ENCODE results near the gene ADCY5.

DNA sequence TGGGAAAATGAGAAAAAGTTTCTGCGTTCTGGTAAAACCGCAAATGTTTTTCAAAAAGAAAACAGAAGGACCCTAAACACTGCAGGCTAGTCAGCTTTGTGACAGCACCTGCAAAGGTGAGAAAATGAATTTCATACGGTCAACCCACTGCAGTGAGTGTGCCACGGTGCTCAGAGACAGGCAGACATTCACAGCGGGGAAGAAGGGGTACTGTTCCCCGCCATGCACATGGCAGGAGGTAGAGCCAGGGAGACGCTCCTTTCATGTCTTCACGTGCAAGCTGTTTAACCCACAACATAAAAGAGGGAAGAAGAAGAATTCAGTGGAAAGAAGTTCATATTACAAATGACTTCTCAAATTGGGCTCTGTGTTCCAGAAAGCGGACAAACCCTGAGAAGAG lies 137.7 kb downstream of the ADCY5 start:
- TF ChIP-seq CTCF (IDR thresholded peaks at IDR 0.05 in 2 of 3, conservative IDR thresholded peaks at IDR 0.05 in 1 of 3; ENCODE audit: borderline replicate concordance in 1 of 3, insufficient read depth in 1 of 3, low read depth in 2 of 3, low read length in 2 of 3) (no peak), POLR2AphosphoS5 (IDR thresholded peaks at IDR 0.05; ENCODE audit: low read depth, low read length) (no peak), EZH2 (IDR thresholded peaks at IDR 0.05) (no peak), ZBTB33 (IDR thresholded peaks at IDR 0.05; ENCODE audit: extremely low read depth, insufficient replicate concordance, low read length) (no peak), CBX3 (IDR thresholded peaks at IDR 0.05; ENCODE audit: low read depth) (no peak), ZNF274 (IDR thresholded peaks at IDR 0.05; ENCODE audit: low read depth, low read length) (no peak), POLR2A (IDR thresholded peaks at IDR 0.05; ENCODE audit: borderline replicate concordance, extremely low read depth, insufficient read depth, insufficient read length) (no peak), JUND (IDR thresholded peaks at IDR 0.05) (no peak), RAD21 (IDR thresholded peaks at IDR 0.05; ENCODE audit: low read depth) (no peak), FOSL1 (IDR thresholded peaks at IDR 0.05; ENCODE audit: low read depth) (no peak)
